ENCODE measurements around the gene LYL1.

- TF ChIP-seq POLR2A (IDR thresholded peaks at IDR 0.05; ENCODE audit: low read length) = no peak
- no peak for TF ChIP-seq GATA1 (IDR thresholded peaks at IDR 0.05; ENCODE audit: low read depth, low read length)
Observed at GRCh38 chr19:13137290-13137794, 34.7 kb upstream of the LYL1 start.
